NCI-H1694 (cell line): ENCODE measurements around the gene EHD2.
"Not testable (repeated sequence)": the region's sequence is repeated elsewhere in the genome, so short reads cannot be mapped to it uniquely, and the experiment has no call there.

ENCODE experiments used
- DNase-seq: peaks from one replicate; lab custom pipeline; 2025; lab: John Stamatoyannopoulos, UW

The EHD2 gene

GRCh38 chr19:47713046-47714021 is at the start of gene EHD2:
Gene EHD2 (plus strand): TSS chr19:47713422. CDS start chr19:47716613, 3,191 bp downstream.
- peak; percentile 53 for DNase-seq

- DNase-seq: no peak
Observed at GRCh38 chr19:47663435-47663910, 49.7 kb upstream of the EHD2 start.

GRCh38 chr19:47663911-47664771 is 49.1 kb upstream of the EHD2 start:
- no peak for DNase-seq

GRCh38 chr19:47668556-47668955 is 44.7 kb upstream of the EHD2 start:
- DNase-seq: not testable (repeated sequence)

GRCh38 chr19:47670736-47671135 is 42.5 kb upstream of the EHD2 start:
- no peak for DNase-seq

GRCh38 chr19:47671499-47671898 is 41.7 kb upstream of the EHD2 start:
- DNase-seq: no peak

GRCh38 chr19:47673426-47673825 is 39.8 kb upstream of the EHD2 start:
- no peak for DNase-seq

- no peak for DNase-seq
Observed at GRCh38 chr19:47674548-47674947, 38.7 kb upstream of the EHD2 start.

GRCh38 chr19:47675271-47675670 is 38.0 kb upstream of the EHD2 start:
- no peak for DNase-seq

- no peak for DNase-seq
Observed at GRCh38 chr19:47675859-47676258, 37.4 kb upstream of the EHD2 start.

- no peak for DNase-seq
Observed at GRCh38 chr19:47676811-47677210, 36.4 kb upstream of the EHD2 start.

GRCh38 chr19:47679251-47679900 is 33.8 kb upstream of the EHD2 start:
- DNase-seq: no peak

GRCh38 chr19:47679922-47680857 is 33.0 kb upstream of the EHD2 start:
- no peak for DNase-seq

GRCh38 chr19:47680858-47681332 is 32.3 kb upstream of the EHD2 start:
- DNase-seq: no peak

GRCh38 chr19:47681388-47681787 is 31.8 kb upstream of the EHD2 start:
- DNase-seq: no peak

- DNase-seq: no peak
Observed at GRCh38 chr19:47681936-47682335, 31.3 kb upstream of the EHD2 start.

GRCh38 chr19:47682939-47683338 is 30.3 kb upstream of the EHD2 start:
- no peak for DNase-seq

- DNase-seq: no peak
Observed at GRCh38 chr19:47686679-47687450, 26.4 kb upstream of the EHD2 start.

- no peak for DNase-seq
Observed at GRCh38 chr19:47687906-47688305, 25.3 kb upstream of the EHD2 start.

- no peak for DNase-seq
Observed at GRCh38 chr19:47691090-47691489, 22.1 kb upstream of the EHD2 start.
